ENCODE results near the gene U2AF2.

The U2AF2 gene

DNA sequence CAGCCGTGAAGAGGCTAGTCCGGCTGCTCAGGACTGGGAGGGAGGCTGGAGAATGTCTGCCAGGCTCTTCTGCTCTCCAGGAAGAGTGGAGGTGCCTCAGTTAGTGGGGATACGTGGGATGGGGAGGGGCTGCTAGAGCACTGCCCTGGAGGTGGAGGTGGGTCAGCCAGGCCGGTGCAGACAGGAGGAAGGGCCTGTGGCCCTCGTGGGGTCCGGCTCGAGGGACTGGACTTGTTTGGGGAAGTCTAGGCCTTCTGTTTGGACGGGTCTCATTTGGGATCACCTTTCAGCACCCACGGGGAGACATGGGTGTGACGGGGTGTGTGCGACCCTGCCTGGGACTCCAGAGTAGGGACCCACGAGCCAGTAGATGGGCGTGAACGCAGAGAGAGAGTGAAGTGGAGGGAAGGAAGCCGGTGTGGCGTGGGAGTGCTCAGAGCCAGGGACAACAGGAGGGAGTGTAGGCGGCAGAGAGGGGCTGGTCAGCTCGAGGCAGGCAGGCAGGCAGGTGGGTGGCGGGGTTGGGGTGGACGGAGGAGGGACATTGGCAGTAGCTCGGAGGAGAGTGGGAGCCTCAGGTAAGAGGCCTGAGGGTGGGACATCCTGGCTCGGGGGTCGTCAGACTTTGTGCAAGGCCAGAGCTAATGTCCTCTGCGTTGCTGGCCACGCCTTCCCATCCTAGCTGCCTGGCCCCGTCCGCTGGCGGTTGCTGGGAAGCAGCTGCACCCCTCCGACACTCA is 31.6 kb downstream of the U2AF2 start:
- no peak for DNase-seq (ENCODE audit: low read depth, low spot score)
- H3K27ac ChIP-seq, result no peak overlapping the region

DNA sequence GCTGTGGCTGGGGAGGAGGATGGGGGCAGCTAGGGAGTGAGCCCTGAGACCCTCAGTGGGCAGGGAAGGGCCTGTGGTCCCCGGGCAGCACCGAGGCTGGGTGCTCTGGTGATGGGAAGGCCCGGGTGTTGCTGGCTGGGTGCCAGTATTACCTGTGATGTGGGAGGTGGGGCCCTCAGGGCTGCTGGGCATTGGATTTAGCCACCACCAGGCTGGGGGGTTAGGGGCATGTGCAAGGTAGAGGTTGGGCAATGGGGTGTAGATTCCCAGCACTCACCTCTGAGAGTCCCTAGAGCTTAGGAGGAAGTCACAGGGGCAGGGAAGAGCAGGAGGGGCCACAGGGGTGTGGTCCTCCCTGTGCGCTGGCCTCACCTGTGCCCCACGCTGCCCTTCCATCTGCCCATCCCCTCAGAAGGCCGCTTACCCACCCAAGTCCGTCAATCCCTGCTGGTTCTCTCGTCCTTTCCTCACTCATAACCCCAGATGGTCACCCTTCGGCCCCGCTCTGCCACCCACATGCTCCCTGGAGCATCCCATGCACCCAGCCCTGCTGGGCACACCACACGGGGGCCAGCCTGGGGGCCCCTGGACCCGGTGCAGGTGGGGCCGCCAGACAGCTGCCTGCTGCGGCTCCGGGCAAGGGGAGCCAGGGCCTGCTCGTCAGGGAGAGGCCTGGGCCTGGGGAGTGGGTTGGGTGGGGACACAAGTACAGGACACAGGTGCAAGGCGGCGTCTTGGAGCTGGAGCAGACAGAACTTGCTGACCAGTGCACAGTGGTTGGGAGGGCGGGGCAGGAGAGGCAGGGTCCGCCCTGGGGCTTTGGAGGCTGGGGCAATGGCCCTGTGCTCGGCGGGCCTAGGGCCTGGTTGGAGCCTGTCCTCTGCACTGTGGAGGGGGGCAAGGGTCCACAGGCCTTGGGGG is 32.7 kb downstream of the U2AF2 start:
- no peak overlapping the region for H3K27ac ChIP-seq
- DNase-seq (ENCODE audit: low read depth, low spot score), result no peak

DNA sequence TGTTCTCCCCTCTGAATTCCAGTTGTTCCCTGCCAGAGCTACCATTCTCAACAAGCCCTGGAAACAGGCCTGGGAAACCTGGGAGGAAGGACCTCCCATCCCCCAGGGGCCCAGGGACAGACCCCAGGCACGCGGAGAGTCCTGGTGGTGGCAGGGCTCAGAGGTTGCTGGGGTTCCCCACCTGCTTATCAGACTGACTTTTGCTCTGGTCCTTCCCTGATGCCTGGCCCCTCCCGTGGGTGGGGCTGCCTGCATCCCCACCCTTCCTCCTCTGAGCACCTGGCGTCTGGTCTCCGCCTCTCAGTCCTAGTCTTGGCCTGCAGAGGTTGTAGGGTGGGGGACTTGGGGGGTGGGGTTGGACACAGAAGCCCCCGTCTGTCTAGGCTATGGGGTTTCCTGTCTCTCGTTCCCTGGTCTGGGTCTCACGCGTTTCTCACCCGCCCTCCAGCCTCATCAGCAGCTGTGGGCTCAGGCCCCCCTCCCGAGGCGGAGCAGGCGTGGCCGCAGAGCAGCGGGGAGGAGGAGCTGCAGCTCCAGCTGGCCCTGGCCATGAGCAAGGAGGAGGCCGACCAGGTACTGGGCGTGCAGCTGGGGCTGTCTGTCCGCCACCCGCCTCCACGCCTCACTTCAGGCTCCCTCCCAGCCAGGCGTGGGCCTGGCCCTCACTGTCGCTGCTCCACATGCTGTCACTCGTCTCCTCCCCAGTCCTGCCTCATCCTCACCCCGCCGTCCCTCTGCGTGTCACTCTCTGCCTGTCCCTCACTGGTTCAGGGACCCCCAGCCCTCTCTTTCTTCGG is 33.8 kb downstream of the U2AF2 start:
- H3K27ac ChIP-seq, result no peak overlapping the region
- no peak for DNase-seq (ENCODE audit: low read depth, low spot score)

DNA sequence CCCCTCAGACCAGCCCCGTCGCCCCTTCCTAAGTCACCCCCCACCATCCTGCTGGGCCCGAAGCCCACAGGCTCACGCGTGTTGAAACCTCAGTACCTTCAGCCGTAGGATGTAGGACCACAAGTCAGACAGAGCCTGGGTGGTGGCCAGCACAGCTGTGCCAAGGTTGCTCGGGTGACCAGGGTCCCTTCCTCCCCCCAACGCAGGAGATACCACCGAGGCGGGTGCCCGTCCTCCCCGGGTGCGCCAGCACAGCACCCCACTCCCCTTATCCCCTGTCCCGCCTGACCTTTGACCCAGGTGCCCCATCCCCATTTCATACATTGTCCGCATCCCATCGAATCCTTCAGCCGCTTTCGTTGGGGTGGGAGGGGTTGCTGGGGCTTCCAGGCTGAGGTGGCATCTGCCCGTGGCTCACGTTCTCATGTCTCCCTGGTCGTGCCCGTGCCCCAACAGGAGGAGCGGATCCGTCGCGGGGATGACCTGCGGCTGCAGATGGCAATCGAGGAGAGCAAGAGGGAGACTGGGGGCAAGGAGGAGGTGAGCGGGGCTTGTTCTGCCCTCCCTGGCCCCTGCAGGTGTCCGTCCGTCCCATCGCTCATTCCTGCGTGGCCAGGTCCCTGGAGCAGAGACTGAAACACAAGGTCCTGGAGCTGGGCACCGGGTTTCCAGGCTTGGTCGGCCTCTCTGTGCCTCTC is 34.7 kb downstream of the U2AF2 start:
- H3K27ac ChIP-seq, result no peak overlapping the region
- no peak for DNase-seq (ENCODE audit: low read depth, low spot score)

DNA sequence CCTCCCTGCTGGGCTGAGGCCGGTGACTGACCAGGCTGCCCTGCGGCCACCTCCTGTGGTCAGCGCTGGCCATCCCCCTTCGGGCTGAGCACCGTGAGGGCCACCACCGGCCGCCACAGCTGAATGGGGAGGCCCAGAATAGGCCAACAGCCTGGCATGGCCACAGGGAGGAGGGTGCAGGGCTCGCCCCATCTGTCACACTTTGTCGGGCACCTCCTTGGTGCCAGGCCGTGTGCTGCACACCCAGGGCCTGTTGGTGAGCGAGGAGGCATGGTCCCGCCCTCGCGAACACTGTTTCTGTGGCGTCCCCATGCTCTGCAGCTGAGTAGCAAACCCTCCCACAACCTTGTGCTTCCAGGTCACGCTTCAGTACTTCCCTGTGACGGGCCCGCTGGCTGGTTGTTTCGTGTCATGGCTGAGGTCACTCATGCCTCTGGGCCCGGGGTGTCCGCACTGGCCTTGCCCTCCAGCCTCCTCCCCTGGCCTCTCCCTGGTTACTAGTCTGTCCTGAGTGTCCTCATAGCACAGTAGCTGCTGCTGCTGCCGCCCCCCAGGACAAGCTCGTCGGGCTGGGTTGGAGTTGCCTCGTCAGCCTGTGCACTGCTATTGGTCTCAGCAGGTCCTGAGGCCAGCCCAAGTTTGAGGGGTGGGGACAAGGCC is 35.4 kb downstream of the U2AF2 start:
- DNase-seq (ENCODE audit: low read depth, low spot score), result no peak
- no peak overlapping the region for H3K27ac ChIP-seq

DNA sequence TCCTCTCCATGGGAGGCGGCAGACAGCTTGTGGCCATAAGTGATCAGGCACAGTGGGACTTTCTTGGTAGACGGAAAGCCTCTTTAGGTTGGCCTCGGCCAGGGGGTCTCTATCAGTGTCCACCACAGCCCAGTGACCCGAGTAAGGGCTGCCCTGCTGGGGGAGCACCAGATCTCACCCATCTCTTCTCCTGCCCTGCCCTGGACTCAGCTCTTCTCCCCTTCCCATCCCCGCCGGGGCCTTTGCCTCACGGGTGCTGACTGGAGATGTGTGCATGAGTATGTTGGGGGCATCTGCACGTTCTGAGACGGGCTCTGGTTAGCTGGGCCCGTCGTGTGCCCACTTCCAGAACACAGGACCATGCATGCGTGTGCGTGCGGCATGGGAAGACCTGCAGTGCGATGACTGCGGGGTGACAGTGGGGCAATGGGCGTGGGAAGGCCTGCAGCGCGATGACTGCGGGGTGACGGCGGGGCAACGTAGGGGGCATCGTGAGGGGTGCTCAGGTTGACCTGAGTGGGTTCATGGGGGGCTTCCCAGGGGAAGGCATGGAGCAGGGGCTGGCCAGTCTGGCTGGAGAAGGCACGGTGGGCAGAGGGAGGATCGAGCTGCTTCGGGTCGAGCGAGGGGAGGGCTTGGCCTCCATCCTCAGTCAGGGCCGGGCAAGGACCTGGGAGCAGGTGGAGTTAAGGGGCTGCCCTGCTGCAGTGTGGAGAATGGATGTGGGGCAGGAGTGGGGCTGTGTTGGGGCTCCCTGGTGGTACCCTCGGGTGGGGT is 36.1 kb downstream of the U2AF2 start:
- DNase-seq (ENCODE audit: low read depth, low spot score), result no peak

DNA sequence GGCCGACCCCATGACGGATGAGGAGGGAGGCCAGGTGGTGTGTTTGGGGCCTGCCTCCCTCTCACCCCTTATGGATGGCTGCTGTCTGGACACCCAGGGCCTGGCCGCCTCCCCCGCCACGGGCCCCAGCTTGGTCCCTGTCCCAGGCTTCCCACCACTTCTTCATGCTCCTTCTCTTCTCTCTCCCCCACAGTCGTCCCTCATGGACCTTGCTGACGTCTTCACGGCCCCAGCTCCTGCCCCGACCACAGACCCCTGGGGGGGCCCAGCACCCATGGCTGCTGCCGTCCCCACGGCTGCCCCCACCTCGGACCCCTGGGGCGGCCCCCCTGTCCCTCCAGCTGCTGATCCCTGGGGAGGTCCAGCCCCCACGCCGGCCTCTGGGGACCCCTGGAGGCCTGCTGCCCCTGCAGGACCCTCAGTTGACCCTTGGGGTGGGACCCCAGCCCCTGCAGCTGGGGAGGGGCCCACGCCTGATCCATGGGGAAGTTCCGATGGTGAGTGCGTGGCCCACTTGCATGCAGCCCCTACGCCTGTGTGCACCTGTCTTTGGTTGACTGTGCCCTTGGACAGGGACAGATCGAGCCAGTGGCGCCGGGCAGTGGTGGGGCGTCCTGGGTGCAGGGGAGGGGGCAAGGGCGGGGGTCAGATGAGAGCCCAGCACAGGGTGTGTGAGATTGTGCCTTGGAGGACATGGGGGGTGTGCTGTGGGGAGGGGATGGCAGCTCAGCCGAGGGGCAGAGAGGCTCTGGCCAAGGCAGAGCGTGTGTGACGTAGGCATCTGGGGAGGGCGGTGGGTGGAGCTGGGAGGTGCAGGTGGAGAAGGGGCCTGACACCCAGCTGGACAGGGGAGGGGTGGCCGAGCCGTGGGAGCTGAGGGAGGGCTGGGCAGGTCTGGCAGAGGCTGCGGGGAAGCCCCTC is 37.0 kb downstream of the U2AF2 start:
- no peak for DNase-seq (ENCODE audit: low read depth, low spot score)

More for the DNA sequence above, 36.1 kb downstream of the U2AF2 start:
- H3K27ac ChIP-seq, result no peak overlapping the region

DNA sequence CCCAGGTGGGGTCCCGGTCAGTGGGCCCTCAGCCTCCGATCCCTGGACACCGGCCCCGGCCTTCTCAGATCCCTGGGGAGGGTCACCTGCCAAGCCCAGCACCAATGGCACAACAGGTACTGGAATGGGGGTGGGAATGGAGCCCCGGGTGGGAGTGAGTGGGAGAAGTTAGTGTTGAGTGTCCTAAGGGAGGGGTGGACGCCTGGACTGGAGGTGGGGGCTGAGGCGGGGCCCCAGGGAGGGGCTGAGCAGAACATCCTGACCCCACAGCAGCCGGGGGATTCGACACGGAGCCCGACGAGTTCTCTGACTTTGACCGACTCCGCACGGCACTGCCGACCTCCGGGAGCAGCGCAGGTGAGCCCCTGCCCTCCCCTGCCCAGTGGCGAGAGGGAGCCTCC is 37.8 kb downstream of the U2AF2 start:
- DNase-seq (ENCODE audit: low read depth, low spot score), result no peak
- H3K27ac ChIP-seq, result no peak overlapping the region

More for the DNA sequence above, 37.0 kb downstream of the U2AF2 start:
- H3K27ac ChIP-seq, result no peak overlapping the region

DNA sequence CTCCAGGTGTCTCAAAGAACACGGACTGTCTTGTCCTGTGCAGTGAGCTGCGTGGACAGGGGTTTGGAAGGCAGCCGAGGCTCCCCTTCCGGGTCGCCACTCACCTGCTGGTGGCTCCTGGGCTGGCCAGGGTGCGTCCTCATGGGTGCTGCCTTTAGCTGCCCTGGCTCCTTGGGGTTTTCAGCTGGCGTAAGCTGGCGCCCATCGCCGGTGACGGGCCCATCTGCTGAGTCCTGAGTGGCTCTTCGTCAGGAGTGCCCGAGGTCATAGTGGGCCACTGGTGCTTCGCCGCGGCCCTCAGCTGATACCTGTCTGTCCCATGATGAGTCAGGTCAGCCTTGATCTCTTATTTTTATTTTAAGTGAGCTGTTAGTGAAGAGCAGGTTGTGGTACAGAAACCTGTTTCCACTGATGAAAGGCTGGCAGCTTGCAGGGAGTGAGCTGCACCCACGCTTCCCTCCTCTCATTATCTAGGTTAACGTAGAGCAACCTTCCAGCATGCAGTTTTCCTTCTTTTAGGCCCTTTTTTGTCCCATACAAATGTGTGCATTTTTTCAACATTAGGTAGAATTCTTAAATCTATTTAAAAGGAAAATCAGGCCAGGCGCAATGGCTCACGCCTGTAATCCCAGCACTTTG is 38.6 kb downstream of the U2AF2 start:
- no peak for DNase-seq (ENCODE audit: low read depth, low spot score)
- H3K27ac ChIP-seq, result no peak overlapping the region

DNA sequence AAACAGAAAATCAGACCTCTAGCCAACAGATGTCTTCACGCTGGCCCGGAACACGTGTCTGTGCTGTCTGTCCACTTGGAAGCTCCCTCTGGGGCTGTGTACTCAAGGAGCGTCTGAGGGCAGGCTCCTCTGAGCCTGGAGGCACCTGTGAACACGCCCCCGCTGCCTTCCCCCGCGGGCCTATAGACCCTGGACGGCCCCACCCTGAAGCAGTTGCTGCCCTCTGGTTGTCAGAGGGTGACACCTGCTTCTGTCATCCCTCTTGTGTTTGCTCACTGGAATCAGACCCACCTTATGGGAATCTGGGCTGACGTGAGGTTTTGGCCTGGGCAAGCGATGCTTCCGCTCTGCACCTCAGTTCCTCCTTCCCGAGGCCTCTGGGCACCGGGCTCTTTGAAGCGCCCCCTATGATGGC is 39.4 kb downstream of the U2AF2 start:
- DNase-seq (ENCODE audit: low read depth, low spot score), result no peak
- H3K27ac ChIP-seq, result no peak overlapping the region

DNA sequence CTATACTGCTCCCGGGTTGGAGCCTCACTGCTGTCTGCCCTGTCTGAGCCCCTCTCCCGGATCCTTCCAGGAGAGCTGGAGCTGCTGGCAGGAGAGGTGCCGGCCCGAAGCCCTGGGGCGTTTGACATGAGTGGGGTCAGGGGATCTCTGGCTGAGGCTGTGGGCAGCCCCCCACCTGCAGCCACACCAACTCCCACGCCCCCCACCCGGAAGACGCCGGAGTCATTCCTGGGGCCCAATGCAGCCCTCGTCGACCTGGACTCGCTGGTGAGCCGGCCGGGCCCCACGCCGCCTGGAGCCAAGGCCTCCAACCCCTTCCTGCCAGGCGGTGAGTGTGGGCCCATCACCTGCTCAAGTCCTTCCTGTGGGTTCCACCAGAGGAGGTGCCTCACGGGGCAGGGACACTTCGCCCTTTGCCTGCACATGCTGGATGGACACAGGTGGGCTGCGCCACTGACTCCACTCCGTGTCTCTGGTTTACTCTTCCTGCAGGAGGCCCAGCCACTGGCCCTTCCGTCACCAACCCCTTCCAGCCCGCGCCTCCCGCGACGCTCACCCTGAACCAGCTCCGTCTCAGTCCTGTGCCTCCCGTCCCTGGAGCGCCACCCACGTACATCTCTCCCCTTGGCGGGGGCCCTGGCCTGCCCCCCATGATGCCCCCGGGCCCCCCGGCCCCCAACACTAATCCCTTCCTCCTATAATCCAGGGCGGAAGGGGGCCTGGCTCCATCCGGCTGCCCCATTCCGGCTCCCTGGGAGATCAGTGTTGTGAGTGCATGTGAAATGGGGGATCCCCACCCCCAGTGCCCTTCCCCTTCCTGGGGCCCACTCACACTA is 40.0 kb downstream of the U2AF2 start:
- no peak overlapping the region for H3K27ac ChIP-seq

DNA sequence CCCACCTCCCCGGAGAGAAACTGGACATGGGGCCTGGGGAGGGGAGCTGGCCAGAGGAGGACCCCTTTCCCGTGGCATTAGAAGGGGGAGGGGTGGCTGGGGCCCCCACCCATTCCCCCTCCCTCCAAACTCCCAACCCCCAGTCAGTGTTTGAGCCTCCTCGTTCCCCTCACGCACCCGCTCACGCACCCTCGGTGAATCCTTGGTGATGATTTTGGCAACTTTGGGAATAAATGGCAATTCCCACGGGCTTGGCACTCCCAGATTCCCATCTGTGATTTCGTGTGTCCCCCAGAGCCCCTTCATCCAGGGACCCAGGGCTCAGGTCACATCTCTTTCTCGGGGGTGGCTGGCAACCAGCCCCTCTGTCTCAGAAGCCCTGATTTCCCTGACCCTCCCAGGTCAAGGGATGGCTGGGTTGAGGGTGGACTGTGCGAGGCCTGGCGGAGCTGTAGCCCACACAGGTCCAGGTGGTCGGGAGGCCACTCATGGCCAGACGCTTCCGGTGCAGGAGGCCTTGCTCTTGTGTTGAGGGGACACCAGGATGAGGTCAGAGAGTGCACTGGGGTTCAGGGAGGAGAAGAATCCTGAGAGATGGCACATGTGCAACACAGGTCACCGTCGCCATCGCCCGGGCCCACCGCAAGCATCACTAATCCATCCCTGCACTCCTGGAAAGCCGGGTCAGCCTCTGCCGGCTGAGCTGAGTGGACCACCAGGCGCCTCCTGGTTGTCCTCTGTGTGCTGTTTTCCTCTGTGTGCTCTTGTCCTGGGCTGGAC is 40.9 kb downstream of the U2AF2 start:
- H3K27ac ChIP-seq, result no peak overlapping the region
- no peak for DNase-seq (ENCODE audit: low read depth, low spot score)

More for the DNA sequence above, 40.0 kb downstream of the U2AF2 start:
- DNase-seq (ENCODE audit: low read depth, low spot score), result no peak

DNA sequence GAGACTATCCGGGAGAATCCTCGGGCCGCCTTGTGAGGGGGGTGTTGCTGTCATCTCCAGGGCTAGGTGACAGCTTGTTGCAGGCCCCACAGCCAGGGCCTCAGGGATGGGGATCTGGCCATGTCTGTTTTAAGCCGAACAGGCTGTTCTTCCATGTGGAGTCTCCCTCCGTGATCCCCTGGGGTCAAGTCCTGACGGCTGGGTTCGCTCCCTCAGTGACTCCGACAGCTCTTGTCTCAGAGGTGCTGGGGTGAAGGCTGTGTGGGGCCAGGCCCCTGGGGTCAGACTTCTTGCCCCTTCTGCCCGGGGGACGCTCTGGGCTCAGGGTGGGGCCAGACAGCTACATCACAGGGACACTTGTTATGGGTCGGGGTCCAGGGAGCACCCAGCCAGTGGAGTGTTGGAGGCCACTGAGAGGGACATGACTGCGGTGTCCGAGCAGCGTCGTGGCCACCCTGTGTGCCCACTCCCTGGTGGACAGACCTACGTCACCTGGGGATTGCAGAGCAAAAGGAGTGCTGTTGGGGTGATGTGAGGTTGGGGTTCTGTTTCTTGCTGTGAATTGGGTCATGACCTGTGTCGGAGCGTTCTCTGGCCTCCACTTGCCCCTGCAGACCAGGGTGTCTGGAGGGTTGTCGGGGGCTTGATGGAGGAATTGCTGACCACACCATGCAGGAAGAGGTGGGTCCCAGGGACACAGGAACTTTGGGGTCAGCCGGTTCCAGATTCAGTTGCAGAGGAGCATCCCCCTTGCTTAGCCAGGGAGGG is 41.6 kb downstream of the U2AF2 start:
- H3K27ac ChIP-seq, result no peak overlapping the region
- no peak for DNase-seq (ENCODE audit: low read depth, low spot score)

DNA sequence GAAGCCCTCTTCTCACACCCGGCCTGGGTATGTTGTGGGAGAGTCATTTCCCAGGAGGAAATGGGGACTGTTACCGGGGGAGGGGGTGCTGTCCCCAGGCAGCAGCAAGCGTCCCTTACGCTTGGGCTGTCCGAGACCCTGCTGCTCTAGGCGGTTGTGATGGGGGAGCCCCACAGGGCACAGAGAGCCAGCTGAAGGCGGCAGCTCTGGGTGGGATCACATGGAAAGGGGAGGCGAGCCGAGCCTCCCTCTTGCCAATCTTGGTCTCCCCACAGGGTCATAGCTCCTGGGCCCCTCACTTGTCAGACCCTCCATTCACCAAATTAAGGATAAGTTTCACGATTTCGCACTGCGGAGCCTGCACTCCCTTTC is 42.2 kb downstream of the U2AF2 start:
- no peak overlapping the region for H3K27ac ChIP-seq
- DNase-seq (ENCODE audit: low read depth, low spot score), result no peak

DNA sequence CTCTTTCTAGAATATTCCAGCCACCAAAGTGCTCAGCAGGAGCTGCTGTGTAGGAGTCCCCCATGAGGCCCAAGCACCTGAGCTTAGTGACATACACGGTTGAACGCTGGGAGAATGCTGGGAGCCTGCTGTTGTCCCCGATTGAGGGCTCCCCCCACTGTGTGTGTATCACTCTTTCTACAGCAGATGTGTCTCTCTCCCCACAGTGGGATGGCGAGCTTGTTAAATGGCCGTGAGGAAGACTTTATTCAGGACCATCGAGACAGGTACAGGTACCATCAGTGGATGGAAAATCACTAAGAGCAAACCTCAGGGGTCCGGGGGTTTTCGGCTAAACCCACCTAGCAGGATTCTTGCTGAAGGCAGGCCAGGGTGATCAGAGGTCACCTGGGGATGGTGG is 42.9 kb downstream of the U2AF2 start:
- no peak for DNase-seq (ENCODE audit: low read depth, low spot score)

More for the DNA sequence above, 42.9 kb downstream of the U2AF2 start:
- H3K27ac ChIP-seq, result no peak overlapping the region
